Measurements from ENCODE around the gene COA6.
"Not testable (repeated sequence)": the region's sequence is repeated elsewhere in the genome, so short reads cannot be mapped to it uniquely, and the experiment has no call there.

The COA6 gene

GRCh38 chr1:234398849-234399381 lies 25.7 kb downstream of the COA6 start:
- TF ChIP-seq CTCF (IDR thresholded peaks at IDR 0.05; ENCODE audit: low read depth, low read length): no peak
- no peak overlapping the region for H3K4me3 ChIP-seq (replicated peaks in 1 of 2; ENCODE audit: low read depth in 2 of 2, low read length in 2 of 2)
- DNase-seq (ENCODE audit: low read depth in 2 of 2): peak; percentile 39 to 52

DNA sequence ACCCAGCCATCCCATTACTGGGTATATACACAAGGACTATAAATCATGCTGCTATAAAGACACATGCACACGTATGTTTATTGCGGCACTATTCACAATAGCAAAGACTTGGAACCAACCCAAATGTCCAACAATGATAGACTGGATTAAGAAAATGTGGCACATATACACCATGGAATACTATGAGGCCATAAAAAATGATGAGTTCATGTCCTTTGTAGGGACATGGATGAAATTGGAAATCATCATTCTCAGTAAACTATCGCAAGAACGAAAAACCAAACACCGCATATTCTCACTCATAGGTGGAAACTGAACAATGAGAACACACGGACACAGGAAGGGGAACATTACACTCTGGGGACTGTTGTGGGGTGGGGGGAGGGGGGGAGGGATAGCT lies 26.3 kb downstream of the COA6 start:
- not testable (repeated sequence) for H3K4me3 ChIP-seq (replicated peaks in 1 of 2; ENCODE audit: low read depth in 2 of 2, low read length in 2 of 2); DNase-seq (ENCODE audit: low read depth in 2 of 2)

GRCh38 chr1:234400773-234401172 lies 27.5 kb downstream of the COA6 start:
- peak; percentile 4 to 22 for DNase-seq (ENCODE audit: low read depth in 2 of 2)
- TF ChIP-seq CTCF (IDR thresholded peaks at IDR 0.05; ENCODE audit: low read depth, low read length): no peak
- no peak overlapping the region for H3K4me3 ChIP-seq (replicated peaks in 1 of 2; ENCODE audit: low read depth in 2 of 2, low read length in 2 of 2)

DNA sequence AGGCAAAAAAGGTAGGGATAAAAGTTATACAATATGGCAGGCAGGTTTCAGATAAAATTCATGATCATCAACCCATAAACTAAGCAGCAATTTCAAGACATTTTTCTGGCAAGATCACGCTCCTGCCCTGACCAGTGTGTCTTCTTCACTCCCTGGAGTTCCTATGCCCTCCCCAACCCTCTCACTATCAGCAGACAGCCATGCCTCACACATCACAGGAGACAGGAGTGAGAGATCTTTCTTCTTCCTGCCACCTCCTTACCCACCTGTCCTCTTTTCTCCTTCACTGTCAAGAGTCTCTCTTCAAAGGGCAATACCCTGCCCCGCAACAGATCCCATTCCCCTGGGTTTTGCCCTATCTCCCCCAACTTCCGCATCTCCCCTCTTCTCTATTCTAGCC lies 28.4 kb downstream of the COA6 start:
- DNase-seq (ENCODE audit: low read depth in 2 of 2): no peak
- TF ChIP-seq CTCF (IDR thresholded peaks at IDR 0.05; ENCODE audit: low read depth, low read length): no peak
- no peak overlapping the region for H3K4me3 ChIP-seq (replicated peaks in 1 of 2; ENCODE audit: low read depth in 2 of 2, low read length in 2 of 2)

- DNase-seq (ENCODE audit: low read depth in 2 of 2): no peak
- H3K4me3 ChIP-seq (replicated peaks in 1 of 2; ENCODE audit: low read depth in 2 of 2, low read length in 2 of 2): no peak overlapping the region
- TF ChIP-seq CTCF (IDR thresholded peaks at IDR 0.05; ENCODE audit: low read depth, low read length): no peak
Observed at GRCh38 chr1:234402939-234403338, 29.7 kb downstream of the COA6 start.

DNA sequence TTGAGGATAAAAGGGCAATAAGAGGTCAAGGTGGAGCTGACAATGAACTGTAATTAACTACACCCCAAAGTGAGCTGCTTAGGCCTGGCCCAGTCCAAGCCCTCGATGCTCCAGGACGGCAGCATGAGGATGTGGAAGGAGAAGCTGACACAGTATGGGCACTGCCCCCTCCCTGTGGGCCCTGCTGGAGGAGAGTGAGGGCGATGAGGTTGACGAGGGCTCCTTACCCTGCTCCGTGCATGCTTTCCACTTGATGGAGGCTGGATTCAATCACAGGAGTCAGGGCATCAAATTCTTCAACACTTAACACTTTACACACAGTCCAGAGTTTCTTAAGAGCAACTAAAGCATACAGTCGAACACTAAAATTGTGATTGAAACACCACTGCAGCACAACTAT lies 32.4 kb downstream of the COA6 start:
- no peak for TF ChIP-seq CTCF (IDR thresholded peaks at IDR 0.05; ENCODE audit: low read depth, low read length)
- DNase-seq (ENCODE audit: low read depth in 2 of 2): no peak
- H3K4me3 ChIP-seq (replicated peaks in 1 of 2; ENCODE audit: low read depth in 2 of 2, low read length in 2 of 2): no peak overlapping the region

DNA sequence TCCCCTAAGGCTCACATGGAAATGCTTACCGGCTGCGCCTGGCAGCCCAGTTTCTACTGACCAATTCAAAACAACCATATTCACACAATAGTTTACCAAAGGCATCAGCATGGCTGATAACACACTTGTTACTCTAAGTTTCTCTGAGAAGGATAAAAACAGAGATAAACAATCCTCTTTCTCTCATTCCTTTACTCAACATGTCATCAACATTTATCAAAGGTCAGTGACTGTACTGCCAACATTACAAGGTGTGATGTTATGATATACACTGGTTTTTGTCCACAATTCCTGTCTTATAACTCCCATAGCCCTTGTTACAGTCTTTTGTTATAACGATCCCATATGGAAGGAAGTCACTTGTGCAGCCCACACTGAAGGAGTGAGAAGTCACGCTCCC lies 33.6 kb downstream of the COA6 start:
- no peak overlapping the region for H3K4me3 ChIP-seq (replicated peaks in 1 of 2; ENCODE audit: low read depth in 2 of 2, low read length in 2 of 2)
- no peak for DNase-seq (ENCODE audit: low read depth in 2 of 2)
- no peak for TF ChIP-seq CTCF (IDR thresholded peaks at IDR 0.05; ENCODE audit: low read depth, low read length)

Measured in cardiac fibroblast (primary cell).